Effector memory CD4-positive, alpha-beta T cell (primary cell): Measurements from ENCODE around the gene DAB1.

ENCODE experiments used
- DNase-seq, 3 donors: peaks; one replicate each; pipeline ENCODE4 v3.0.0-alpha.2; 2020
- H3K27ac ChIP-seq: 2 replicates; pipeline ENCODE4 v1.7.0; 2013; ENCODE audit warnings: mild to moderate bottlenecking, low read length, moderate library complexity; ENCODE audit not compliant: insufficient read depth, poor library complexity, severe bottlenecking
- H3K27me3 ChIP-seq: replicated peaks from 2 replicates; pipeline ENCODE4 v1.7.0; 2013; ENCODE audit warnings: mild to moderate bottlenecking, low read length; ENCODE audit not compliant: insufficient read depth, control insufficient read depth, poor library complexity, severe bottlenecking
- H3K36me3 ChIP-seq: 2 replicates; pipeline ENCODE4 v1.7.0; 2013; ENCODE audit warnings: mild to moderate bottlenecking, low read length, moderate library complexity; ENCODE audit not compliant: control insufficient read depth, insufficient read depth
- H3K4me1 ChIP-seq: 2 replicates; pipeline ENCODE4 v1.7.0; 2013; ENCODE audit warnings: low read length, mild to moderate bottlenecking; ENCODE audit not compliant: control insufficient read depth, insufficient read depth, poor library complexity, severe bottlenecking
- H3K4me3 ChIP-seq: 2 replicates; pipeline ENCODE4 v1.7.0; 2013; ENCODE audit warnings: low read length, low read depth, mild to moderate bottlenecking; ENCODE audit not compliant: insufficient read depth, poor library complexity, severe bottlenecking
- H3K9me3 ChIP-seq: 2 replicates; pipeline ENCODE4 v1.7.0; 2013; ENCODE audit warnings: mild to moderate bottlenecking, low read length, moderate library complexity; ENCODE audit not compliant: control insufficient read depth

Gene DAB1

DNA sequence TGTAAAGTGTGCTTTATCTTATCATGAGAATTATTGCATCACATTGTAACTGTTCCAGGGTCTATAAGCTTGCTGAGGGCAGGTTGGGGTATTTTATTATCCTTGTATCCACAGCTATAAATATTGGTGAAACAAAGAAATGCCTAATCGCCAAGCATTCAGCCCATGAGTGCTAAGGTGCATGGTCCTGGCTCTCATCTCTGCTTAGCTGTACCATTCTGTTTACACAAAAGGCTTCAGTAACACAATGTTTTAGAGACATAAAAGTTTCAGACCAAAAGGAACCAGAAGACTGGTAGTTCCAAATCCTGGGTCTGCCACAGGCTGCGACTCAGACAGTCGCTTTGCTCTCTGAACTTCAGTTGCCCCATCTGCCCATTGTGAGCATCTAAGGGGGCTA is 358.4 kb downstream of the DAB1 start:
- Histone ChIP-seq H3K9me3 (no peaks in the 10 kb centered on the region), H3K36me3 (no peaks in the 10 kb centered on the region), H3K4me1 (no peaks in the 10 kb centered on the region), H3K27me3 (no peaks in the 10 kb centered on the region), H3K27ac (no peak overlapping the region), H3K4me3 (no peak overlapping the region)
- DNase-seq, result no peak

DNA sequence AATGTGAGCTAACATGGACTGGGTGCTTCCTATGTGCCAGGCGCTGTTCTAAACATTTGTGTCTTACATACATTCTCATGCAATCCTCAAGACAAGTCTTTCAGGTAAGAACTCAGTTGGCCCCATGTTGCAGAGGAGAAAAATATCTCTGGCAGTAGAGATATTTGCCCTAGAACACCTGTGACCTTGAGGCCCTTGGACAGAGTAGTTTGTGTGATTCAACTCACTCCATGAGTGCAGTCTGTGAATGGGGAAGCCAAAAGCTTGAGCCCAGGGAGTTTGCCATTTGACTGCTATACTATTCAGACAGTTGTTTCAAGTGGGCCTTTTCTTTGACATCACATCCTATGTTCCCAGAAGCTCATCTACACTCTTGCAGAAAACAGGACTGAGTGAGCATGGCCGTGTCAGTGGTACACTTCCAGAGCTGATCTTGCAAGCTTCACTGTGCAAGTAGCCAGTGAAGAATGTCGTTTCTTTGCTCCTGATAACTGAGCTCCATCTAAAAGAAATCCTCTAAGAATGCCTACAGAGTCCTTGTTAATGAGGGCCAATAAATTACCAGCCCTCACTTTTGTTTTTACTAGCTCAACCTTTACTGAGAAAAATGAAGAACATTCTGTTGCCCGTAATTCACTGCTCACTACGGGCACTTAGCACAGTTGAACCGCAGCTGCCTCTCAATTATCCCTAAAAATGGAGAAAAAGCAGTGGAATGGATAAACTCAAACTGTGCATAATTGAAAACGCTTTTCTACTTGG is 359.3 kb downstream of the DAB1 start:
- no peaks in the 10 kb centered on the region for H3K36me3 ChIP-seq
- no peaks in the 10 kb centered on the region for H3K27me3 ChIP-seq
- no peaks in the 10 kb centered on the region for H3K4me1 ChIP-seq
- H3K9me3 ChIP-seq, result no peaks in the 10 kb centered on the region
- no peak overlapping the region for H3K4me3 ChIP-seq
- no peak for DNase-seq
- no peak overlapping the region for H3K27ac ChIP-seq

DNA sequence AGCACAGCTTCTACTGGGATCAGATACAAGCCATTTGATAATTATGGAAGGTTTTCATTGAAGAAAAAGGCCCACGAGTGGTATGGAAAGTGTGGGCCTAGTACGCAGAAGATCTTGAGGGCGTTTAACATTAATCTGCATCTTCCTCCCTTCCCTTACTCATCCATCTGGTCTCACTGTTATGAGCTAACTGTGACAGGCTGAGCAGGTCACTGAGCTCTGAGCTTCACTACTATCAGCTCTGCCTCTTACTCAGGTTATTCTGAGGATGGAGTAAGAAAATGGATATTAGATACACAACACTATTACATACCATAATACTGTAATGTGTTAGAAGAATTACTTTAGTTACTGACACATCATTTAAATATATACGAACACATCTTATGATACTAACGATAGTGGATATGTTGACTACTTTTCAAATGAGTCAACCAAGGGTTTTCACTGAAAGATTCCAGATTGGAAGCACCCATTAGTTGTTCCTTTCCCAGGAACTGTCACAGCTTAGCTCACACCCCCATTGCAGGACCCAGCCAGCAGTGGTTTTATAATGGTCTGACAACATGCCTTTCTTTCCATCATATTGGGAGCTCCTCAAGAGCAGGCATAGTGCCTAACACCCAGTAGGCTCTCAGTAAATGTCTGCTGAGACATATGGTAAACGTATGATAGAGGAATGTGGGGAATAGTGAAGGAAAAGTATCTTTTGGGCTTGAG is 360.3 kb downstream of the DAB1 start:
- no peaks in the 10 kb centered on the region for H3K9me3 ChIP-seq
- no peaks in the 10 kb centered on the region for H3K36me3 ChIP-seq
- no peaks in the 10 kb centered on the region for H3K4me1 ChIP-seq
- no peak overlapping the region for H3K4me3 ChIP-seq
- no peaks in the 10 kb centered on the region for H3K27me3 ChIP-seq
- H3K27ac ChIP-seq, result no peak overlapping the region
- no peak for DNase-seq

DNA sequence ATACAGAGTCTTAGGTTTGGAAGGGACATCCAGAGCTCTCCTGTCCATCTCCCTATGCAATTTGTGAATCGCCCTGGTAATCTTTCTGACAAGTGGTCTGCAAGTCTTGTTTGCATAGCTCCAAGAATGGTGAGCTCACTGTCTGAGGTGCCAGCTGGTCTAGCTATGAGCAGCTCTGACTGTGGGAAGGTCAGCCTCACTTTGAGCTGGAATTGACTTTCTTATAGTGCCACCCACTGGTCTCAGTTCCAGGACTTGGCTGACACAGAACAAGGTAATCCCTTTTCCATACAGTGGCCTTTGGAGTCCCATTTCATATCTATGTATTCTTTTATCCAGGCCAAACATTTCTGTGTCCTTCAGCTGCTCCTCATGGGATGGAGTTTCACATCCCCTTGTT is 362.5 kb downstream of the DAB1 start:
- Histone ChIP-seq H3K4me3 (no peak overlapping the region), H3K9me3 (no peaks in the 10 kb centered on the region), H3K27me3 (no peaks in the 10 kb centered on the region), H3K4me1 (no peaks in the 10 kb centered on the region), H3K27ac (no peak overlapping the region), H3K36me3 (no peaks in the 10 kb centered on the region)
- no peak for DNase-seq

DNA sequence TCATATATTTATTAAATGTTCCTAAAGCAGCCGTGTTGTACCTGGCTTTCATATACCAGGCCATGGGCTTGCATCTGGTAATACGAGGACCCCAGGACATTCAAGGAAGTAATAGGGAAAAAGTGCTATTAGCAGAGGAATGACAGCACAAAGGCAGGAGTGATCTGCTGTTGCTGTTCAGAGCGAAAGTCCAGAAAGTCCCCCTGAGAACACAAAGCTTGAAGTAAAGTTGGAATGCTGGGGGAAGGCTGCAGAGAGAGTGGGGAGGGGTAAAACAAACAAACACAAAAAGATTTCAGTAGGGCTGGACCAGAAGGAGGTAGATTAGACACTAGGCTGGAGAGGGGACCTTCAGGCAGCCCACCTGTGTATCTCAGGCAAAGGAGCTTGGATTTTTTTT is 363.4 kb downstream of the DAB1 start:
- Histone ChIP-seq H3K9me3 (no peaks in the 10 kb centered on the region), H3K27me3 (no peaks in the 10 kb centered on the region), H3K27ac (no peak overlapping the region), H3K36me3 (no peaks in the 10 kb centered on the region), H3K4me3 (no peak overlapping the region), H3K4me1 (no peaks in the 10 kb centered on the region)
- no peak for DNase-seq

DNA sequence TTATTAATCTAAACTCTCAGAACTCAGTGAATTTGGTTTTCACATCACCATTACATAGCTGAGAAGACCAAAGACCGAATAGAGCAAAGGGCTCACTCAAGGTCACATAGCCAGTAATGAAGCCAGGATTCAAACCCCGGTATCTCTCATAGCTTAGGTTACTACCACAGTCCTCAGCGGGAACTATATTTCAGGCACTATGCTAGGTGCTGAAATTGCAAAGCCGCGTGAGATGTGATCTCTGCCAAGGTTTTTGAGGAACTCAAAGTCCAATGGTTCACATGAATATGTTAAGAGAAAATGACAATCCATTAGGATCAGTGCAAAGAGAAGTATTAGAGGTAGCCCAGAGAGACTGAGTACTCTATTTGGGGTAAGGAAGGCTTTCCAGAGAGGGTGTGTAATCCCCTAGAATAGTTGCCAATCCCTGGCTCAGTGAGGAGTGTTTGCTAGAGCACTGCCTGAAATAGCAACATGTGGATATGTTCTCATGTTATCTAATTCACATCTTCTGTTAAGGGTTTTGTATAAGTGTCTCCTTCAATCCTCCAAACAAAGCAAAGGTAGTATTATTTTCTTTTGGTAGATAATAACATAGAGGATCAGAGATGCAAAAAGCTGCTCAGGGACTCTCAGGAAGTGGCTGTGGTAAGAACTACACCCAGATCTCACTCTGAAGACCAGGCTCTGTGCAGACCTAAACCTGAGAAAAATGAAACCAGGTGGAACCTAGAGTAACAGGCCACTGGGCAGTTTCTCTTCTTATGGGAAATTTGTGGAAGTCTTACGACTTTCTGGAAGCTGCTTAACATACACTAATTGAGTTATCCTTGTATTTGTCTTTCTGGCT is 365.0 kb downstream of the DAB1 start:
- Histone ChIP-seq H3K4me3 (no peak overlapping the region), H3K27ac (no peak overlapping the region), H3K36me3 (no peaks in the 10 kb centered on the region), H3K27me3 (no peaks in the 10 kb centered on the region), H3K9me3 (no peaks in the 10 kb centered on the region), H3K4me1 (no peaks in the 10 kb centered on the region)
- no peak for DNase-seq

DNA sequence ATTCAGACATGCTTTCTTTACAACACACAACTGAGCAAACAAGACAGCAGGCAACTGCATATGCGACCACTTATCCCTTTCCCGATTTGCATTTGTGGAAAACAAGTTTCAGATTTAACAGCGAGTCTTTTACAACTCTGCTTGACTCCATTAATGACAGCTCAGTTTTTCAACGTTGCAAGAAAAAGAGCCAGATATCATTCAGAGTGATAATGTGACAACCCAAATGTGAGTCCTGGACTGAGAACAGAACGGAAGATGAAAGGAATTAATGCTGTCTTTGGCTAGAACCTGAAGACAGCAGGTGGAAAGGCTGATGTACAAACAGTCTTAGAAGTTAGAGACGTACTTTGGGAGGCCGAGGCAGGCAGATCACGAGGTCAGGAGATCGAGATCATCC is 375.0 kb downstream of the DAB1 start:
- H3K4me1 ChIP-seq, result no peaks in the 10 kb centered on the region
- H3K36me3 ChIP-seq, result no peaks in the 10 kb centered on the region
- H3K4me3 ChIP-seq, result no peak overlapping the region
- H3K27ac ChIP-seq, result no peak overlapping the region
- no peak for DNase-seq
- no peaks in the 10 kb centered on the region for H3K27me3 ChIP-seq
- H3K9me3 ChIP-seq, result no peaks in the 10 kb centered on the region

DNA sequence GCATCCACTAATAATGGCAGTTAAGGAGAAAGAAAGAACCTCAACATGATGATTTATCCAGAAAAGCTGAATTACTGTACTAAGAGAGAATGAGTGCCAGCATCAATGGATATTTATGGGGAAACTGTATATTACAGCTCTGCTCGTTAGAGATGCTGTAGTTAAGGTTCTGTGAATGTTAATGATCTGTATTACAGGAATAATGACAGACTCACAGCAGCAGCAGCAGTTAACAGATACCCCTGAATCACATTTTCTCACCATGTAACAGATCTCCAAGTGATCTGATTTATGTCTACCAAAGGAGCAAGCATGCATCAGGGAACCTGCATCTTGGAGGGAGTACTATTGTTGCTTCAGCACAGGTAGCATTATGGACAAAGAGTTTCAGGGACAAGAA is 377.4 kb downstream of the DAB1 start:
- no peak for DNase-seq
- H3K4me3 ChIP-seq, result no peak overlapping the region

DNA sequence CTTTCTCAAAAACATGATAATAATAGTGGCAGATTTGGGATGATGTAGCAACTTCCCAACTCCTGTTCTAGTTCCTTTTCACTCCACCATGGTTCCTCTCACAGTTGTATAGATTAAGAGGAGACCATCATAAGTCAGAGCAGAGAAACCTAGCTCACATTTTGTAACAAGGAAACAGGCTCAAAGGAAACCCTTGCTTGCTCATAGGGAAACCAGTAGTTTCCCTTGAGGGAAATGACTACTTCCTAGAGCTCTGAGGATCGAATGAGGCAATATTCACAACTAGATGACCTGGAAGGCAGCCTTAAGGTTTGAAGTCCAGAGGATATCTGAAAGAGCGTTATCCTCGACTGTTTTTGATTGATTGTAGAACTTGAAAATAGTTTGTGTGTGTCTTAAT is 382.0 kb downstream of the DAB1 start:
- no peak for DNase-seq
- Histone ChIP-seq H3K9me3 (no peaks in the 10 kb centered on the region), H3K36me3 (no peaks in the 10 kb centered on the region), H3K27ac (no peak overlapping the region), H3K27me3 (no peaks in the 10 kb centered on the region), H3K4me1 (no peaks in the 10 kb centered on the region), H3K4me3 (no peak overlapping the region)

More for the DNA sequence above, 377.4 kb downstream of the DAB1 start:
- no peaks in the 10 kb centered on the region for H3K4me1 ChIP-seq
- no peak overlapping the region for H3K27ac ChIP-seq
- no peaks in the 10 kb centered on the region for H3K27me3 ChIP-seq
- H3K9me3 ChIP-seq, result no peaks in the 10 kb centered on the region
- H3K36me3 ChIP-seq, result no peaks in the 10 kb centered on the region

DNA sequence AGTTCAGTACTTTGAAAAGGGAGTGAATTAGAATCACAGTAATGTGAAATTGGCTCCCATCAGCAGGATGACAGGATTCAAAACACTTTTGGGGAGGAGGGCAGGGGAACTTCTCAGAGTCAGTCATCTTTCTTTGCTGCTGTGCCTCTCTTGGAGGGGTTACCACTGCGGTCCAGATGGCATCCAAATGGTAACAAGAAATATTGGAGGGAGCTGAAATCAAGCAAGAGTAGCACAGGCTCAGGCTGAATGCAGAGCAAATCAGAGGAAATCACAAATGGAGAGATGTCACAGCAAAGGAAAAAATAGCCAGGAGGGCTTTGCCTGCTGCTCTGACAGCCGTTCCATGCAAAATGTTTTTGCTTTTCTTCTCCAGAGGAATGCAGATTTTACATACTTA is 383.0 kb downstream of the DAB1 start:
- no peak for DNase-seq
- no peaks in the 10 kb centered on the region for H3K27me3 ChIP-seq
- H3K27ac ChIP-seq, result no peak overlapping the region
- no peaks in the 10 kb centered on the region for H3K36me3 ChIP-seq
- H3K4me3 ChIP-seq, result no peak overlapping the region
- H3K9me3 ChIP-seq, result no peaks in the 10 kb centered on the region
- no peaks in the 10 kb centered on the region for H3K4me1 ChIP-seq
